Measurements from ENCODE around the gene GULP1. TPM values are rescaled to one million over a fixed set of nuclear protein-coding genes. Genes with fewer than 3 reads are reported as not detected.

The GULP1 gene
- total RNA-seq, 1 donor from 2014 or later = 29.5 TPM

DNA sequence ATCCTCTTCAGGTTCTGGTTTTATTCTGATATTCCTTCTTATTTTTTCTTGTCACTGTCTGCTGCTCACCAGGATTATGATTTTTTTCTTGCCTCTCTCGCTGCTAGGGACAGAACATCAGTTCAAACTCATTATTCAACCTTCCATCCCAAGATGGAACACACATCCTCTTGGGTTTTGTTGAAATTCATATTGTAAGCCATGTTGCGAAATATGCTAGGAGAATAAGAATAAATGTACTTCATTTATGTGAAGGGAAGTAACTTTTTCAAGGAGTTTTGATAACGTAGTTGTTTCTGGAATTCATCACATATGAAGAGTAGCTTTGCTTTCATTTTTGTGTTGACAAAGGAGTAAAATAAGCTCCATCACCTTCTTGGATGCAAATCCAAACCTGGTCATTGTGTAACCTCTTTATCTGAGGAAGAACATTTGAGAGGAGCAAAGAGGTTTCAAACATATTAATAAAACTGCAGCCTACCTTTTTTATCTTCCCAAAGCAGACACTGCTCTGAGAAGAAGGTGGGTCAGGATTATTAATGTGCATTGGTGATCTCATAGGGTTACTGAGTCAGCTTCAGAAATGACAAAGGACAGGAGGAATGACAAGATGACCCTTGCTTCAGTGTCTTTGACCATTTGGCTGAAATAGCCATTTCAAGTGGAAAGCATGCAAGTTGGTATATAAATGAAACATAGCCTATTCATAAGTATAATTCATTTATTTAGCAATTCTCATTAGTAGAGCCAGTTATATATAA, 280.0 kb downstream of the GULP1 start:
- peaks cover 2% of the 10 kb centered on the region for H3K9me3 Mint-ChIP-seq (ENCODE audit: low read depth)
- no peak overlapping the region for H3K4me3 Mint-ChIP-seq (ENCODE audit: unreplicated experiment)
- no peaks in the 10 kb centered on the region for H3K27me3 Mint-ChIP-seq (ENCODE audit: low read depth)
- TF ChIP-seq, protein P1, sequence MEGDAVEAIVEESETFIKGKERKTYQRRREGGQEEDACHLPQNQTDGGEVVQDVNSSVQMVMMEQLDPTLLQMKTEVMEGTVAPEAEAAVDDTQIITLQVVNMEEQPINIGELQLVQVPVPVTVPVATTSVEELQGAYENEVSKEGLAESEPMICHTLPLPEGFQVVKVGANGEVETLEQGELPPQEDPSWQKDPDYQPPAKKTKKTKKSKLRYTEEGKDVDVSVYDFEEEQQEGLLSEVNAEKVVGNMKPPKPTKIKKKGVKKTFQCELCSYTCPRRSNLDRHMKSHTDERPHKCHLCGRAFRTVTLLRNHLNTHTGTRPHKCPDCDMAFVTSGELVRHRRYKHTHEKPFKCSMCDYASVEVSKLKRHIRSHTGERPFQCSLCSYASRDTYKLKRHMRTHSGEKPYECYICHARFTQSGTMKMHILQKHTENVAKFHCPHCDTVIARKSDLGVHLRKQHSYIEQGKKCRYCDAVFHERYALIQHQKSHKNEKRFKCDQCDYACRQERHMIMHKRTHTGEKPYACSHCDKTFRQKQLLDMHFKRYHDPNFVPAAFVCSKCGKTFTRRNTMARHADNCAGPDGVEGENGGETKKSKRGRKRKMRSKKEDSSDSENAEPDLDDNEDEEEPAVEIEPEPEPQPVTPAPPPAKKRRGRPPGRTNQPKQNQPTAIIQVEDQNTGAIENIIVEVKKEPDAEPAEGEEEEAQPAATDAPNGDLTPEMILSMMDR (IDR thresholded peaks at IDR 0.05) = no peak
- peaks cover 3% of the 10 kb centered on the region for H3K36me3 Mint-ChIP-seq (ENCODE audit: low read depth)
- H3K27ac Mint-ChIP-seq (ENCODE audit: unreplicated experiment) = no peak overlapping the region
- H3K4me1 Mint-ChIP-seq (ENCODE audit: low read depth) = peaks cover 45% of the 10 kb centered on the region
- DNase-seq (ENCODE audit: low spot score) = no peak

DNA sequence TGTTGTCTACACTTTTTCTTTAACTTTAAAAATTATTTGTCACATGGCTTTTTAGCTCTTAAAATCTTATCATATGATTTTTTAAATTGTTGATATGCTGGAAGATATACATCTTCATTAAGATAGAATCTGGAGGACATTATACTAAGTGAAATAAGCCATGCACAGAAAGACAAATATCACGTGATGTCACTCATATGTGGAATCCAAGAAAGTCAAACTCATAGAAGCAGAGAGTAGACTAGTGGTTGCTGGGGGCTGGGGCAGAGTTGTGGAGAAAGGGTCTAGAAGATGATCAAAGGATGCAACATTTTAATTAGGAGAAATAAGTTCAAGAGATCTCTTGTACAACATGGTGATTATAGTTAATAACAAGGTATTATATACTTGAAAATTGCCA, 280.9 kb downstream of the GULP1 start:
- no peak for DNase-seq (ENCODE audit: low spot score)
- H3K27me3 Mint-ChIP-seq (ENCODE audit: low read depth) = no peaks in the 10 kb centered on the region
- H3K4me1 Mint-ChIP-seq (ENCODE audit: low read depth) = peaks cover 50% of the 10 kb centered on the region
- H3K27ac Mint-ChIP-seq (ENCODE audit: unreplicated experiment) = no peak overlapping the region
- H3K9me3 Mint-ChIP-seq (ENCODE audit: low read depth) = peaks cover 2% of the 10 kb centered on the region
- no peak overlapping the region for H3K4me3 Mint-ChIP-seq (ENCODE audit: unreplicated experiment)
- TF ChIP-seq, protein P1 (IDR thresholded peaks at IDR 0.05) = no peak
- H3K36me3 Mint-ChIP-seq (ENCODE audit: low read depth) = peaks cover 3% of the 10 kb centered on the region

DNA sequence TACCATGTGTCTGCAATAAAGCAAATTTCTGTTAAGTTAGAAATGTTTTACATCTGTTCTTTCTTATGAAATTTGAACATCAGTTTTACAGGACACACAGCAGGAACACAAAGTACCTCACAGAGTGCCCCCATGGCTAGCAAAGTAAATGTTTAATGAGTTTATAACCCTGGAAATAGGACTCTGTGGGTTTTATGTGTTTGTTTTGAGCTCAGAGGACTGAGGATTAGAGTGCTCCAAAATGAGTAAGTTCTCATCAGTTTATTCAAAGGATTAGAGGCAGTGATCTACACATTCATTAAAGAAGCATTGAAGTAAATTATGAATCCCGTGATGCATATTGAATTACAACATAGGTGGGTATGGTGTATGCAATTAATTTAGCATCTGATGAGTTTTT, 281.8 kb downstream of the GULP1 start:
- peaks cover 2% of the 10 kb centered on the region for H3K9me3 Mint-ChIP-seq (ENCODE audit: low read depth)
- H3K27ac Mint-ChIP-seq (ENCODE audit: unreplicated experiment) = no peak overlapping the region
- H3K4me3 Mint-ChIP-seq (ENCODE audit: unreplicated experiment) = no peak overlapping the region
- TF ChIP-seq, protein P1 (IDR thresholded peaks at IDR 0.05) = no peak
- H3K4me1 Mint-ChIP-seq (ENCODE audit: low read depth) = peaks cover 50% of the 10 kb centered on the region
- no peaks in the 10 kb centered on the region for H3K27me3 Mint-ChIP-seq (ENCODE audit: low read depth)
- no peak for DNase-seq (ENCODE audit: low spot score)
- peaks cover 3% of the 10 kb centered on the region for H3K36me3 Mint-ChIP-seq (ENCODE audit: low read depth)

DNA sequence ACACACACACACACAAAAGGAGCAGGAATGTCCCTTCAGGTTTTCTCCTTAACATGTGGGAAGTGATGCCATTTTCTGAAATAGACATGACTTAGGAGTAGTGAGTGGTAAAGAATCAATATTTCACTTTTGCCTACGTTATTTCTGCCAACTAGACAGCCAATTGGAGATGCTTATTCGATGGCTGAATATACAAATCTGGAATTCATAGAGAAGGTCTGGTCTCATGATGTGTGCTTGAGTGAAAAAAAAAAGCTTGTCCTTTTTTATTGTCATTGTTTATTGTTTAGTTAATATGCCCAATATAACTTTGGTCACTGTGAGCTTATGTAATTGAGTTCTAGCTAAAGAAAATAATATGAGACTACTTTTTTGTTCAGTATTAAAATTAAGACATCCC, 284.3 kb downstream of the GULP1 start:
- Mint-ChIP-seq H3K4me3 (ENCODE audit: unreplicated experiment) (no peak overlapping the region), H3K27ac (ENCODE audit: unreplicated experiment) (no peak overlapping the region), H3K4me1 (ENCODE audit: low read depth) (peaks cover 31% of the 10 kb centered on the region), H3K36me3 (ENCODE audit: low read depth) (peaks cover 2% of the 10 kb centered on the region), H3K9me3 (ENCODE audit: low read depth) (peaks cover 2% of the 10 kb centered on the region), H3K27me3 (ENCODE audit: low read depth) (no peaks in the 10 kb centered on the region)
- TF ChIP-seq, protein P1 (IDR thresholded peaks at IDR 0.05) = no peak
- DNase-seq (ENCODE audit: low spot score) = no peak

DNA sequence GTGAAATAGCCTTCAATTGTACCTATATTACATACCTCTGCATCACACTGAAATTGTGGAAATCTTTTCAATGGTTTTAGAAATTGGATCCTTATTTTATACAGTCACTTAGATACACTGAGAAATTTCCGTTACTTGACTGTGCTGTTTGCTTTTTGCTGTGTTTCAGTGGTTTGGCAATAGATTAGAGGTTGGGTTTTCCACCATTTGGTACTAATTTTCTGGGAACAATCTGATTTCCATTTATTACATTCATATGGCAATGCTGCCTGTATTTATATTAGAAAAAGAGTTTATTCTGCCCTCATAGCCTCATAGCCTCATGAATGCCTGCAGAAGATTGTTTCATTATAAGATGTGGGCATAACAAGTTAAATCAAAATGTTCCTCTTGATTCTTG, 285.0 kb downstream of the GULP1 start:
- DNase-seq (ENCODE audit: low spot score) = no peak

More for the DNA sequence above, 285.0 kb downstream of the GULP1 start:
- Mint-ChIP-seq H3K36me3 (ENCODE audit: low read depth) (peaks cover 3% of the 10 kb centered on the region), H3K27ac (ENCODE audit: unreplicated experiment) (no peak overlapping the region), H3K4me1 (ENCODE audit: low read depth) (peaks cover 30% of the 10 kb centered on the region), H3K9me3 (ENCODE audit: low read depth) (peaks cover 2% of the 10 kb centered on the region), H3K27me3 (ENCODE audit: low read depth) (no peaks in the 10 kb centered on the region), H3K4me3 (ENCODE audit: unreplicated experiment) (no peak overlapping the region)
- TF ChIP-seq, protein P1 (IDR thresholded peaks at IDR 0.05) = no peak

Data from chondrocyte (in vitro differentiated cells).